ENCODE results near the gene PRICKLE1.

The PRICKLE1 gene

DNA sequence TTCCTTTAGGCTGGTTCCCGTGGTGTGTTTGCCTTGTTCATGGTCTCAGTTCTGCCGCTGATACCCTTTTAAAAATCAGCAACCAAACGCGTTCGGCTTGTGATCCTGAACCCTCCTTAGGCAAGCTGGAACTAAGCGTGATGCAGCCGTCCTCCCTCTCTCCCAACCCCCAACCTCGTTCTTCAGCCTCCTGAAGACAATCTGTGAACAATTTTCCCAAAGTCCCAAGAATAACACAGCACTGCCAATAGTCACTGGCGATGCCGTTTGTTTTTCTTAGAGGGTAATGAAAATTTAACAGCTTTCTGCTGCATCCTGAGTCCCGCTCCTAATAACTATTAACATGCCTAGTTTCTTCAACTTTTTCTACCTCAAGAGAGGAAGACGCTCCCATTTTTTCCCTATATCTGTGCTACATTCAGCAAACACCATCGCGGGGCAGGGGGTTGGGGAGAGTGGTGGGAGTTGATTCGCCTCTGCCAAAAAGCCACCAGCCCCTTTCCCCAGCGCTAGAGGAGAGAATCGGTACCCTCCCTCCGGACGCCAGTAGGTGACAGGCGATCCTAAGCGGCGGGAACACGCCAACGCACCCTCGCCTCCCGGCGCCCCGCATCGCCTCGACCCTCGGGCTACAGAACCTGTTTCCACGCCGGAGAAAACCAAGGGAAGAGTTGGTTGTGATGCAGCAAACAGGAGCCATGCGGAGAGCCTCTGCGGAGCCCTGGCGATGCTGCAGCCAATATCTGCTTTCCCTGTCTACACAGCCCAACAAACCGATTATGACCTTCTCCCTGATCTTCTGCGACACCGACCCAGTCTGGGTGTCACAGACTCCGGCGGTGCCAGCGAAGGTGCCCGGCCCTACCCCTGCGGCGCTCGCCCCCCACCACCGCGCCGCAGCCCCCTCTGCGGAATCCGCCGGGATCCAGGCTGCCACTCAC lies 752 bp downstream of the PRICKLE1 start:
- H3K4me3 ChIP-seq (ENCODE audit: low read depth, low read length): peak overlapping the region; percentile 47
- peak; percentile 64 for DNase-seq (ENCODE audit: low read depth)

DNA sequence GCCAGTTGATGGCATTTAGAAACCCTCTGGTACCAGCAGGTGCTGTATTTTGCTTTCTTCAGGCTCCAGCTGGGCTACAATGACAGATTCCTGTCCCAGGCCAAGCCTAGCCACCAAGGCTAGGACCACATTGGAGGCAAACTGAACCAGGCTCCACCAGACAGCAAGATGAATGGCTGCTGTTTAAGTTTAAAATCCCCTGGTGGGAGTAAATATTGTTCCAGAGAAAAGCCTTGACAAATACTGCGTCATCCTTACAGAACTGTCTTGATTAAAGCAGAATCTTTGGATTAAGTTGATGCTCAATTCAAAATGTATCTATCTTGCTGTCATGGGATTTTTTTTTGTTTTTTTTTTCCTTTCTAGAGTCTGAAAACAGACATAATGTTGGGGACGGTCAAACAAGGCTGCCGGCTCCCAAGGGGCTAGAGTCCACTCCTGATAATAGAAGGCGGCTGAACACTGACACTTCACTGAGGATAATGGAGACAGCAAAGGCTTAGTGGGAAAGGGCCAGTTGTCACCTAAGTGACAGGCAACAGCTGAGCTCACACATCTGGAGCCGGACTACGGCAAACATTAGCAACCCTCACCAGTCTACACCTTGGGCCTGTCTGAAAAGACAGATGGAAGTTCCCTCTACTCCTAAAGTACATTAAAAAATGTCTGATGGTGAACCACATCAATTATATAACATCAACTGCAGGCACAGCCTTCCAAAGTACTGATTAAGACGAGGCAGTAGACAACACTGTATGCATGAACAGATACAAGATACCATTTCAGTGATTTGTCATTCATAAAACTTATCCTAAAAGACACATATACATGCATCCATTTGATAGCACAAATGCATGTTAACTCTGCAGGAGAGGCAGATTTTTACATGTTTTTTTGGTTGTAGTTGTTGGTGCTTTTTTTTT lies 1.7 kb downstream of the PRICKLE1 start:
- no peak for DNase-seq (ENCODE audit: low read depth)
- no peak for TF ChIP-seq MYC (IDR thresholded peaks at IDR 0.05; ENCODE audit: low read depth, low read length)
- TF ChIP-seq CTCF (IDR thresholded peaks at IDR 0.05; ENCODE audit: low read depth, low read length): no peak
- TF ChIP-seq, protein P1, sequence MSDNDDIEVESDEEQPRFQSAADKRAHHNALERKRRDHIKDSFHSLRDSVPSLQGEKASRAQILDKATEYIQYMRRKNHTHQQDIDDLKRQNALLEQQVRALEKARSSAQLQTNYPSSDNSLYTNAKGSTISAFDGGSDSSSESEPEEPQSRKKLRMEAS (IDR thresholded peaks at IDR 0.05; ENCODE audit: low read depth, low read length): no peak
- TF ChIP-seq POLR2A (IDR thresholded peaks at IDR 0.05; ENCODE audit: extremely low read depth, insufficient read length): no peak
- no peak overlapping the region for H3K4me3 ChIP-seq (ENCODE audit: low read depth, low read length)

More for the DNA sequence above, 752 bp downstream of the PRICKLE1 start:
- TF ChIP-seq CTCF (IDR thresholded peaks at IDR 0.05; ENCODE audit: low read depth, low read length) (peak; percentile 60), POLR2A (IDR thresholded peaks at IDR 0.05; ENCODE audit: extremely low read depth, insufficient read length) (no peak), MYC (IDR thresholded peaks at IDR 0.05; ENCODE audit: low read depth, low read length) (no peak)
- TF ChIP-seq, protein P1 (IDR thresholded peaks at IDR 0.05; ENCODE audit: low read depth, low read length): no peak

- TF ChIP-seq, protein P1 (IDR thresholded peaks at IDR 0.05; ENCODE audit: low read depth, low read length): no peak
- no peak for TF ChIP-seq CTCF (IDR thresholded peaks at IDR 0.05; ENCODE audit: low read depth, low read length)
- no peak for DNase-seq (ENCODE audit: low read depth)
- H3K4me3 ChIP-seq (ENCODE audit: low read depth, low read length): no peak overlapping the region
Measured at GRCh38 chr12:42586268-42586667, 3.3 kb downstream of the PRICKLE1 start.

DNA sequence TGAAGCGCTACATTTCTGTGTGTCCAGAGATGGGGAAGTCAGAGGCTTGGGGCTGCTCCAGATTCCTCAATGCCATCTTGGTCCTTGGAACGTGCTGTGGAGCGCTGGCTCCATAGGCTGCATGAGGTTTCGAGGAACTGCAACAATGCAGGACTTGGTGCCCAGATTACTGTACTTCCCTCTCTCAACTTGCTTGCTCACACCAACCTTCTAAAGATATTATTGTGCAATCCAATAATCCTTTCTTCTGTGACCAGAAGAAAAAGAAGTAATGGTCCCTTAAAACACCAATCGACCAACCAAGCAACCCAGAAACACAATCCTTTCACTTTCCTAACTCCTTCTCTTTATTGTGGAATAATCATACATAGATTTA lies 3.7 kb downstream of the PRICKLE1 start:
- H3K4me3 ChIP-seq (ENCODE audit: low read depth, low read length): no peak overlapping the region
- TF ChIP-seq, protein P1 (IDR thresholded peaks at IDR 0.05; ENCODE audit: low read depth, low read length): no peak
- TF ChIP-seq MYC (IDR thresholded peaks at IDR 0.05; ENCODE audit: low read depth, low read length) (no peak), CTCF (IDR thresholded peaks at IDR 0.05; ENCODE audit: low read depth, low read length) (no peak), POLR2A (IDR thresholded peaks at IDR 0.05; ENCODE audit: extremely low read depth, insufficient read length) (no peak)
- DNase-seq (ENCODE audit: low read depth): peak; percentile 52

GRCh38 chr12:42585154-42585840 lies 4.2 kb downstream of the PRICKLE1 start:
- H3K4me3 ChIP-seq (ENCODE audit: low read depth, low read length): no peak overlapping the region
- DNase-seq (ENCODE audit: low read depth): no peak
- TF ChIP-seq CTCF (IDR thresholded peaks at IDR 0.05; ENCODE audit: low read depth, low read length) (no peak), MYC (IDR thresholded peaks at IDR 0.05; ENCODE audit: low read depth, low read length) (no peak), POLR2A (IDR thresholded peaks at IDR 0.05; ENCODE audit: extremely low read depth, insufficient read length) (no peak)
- TF ChIP-seq, protein P1 (IDR thresholded peaks at IDR 0.05; ENCODE audit: low read depth, low read length): no peak

Data from NB4 (cell line).